HEK293 (cell line): ENCODE results near the gene GNAS-AS1.

Source experiments
- GLIS1 ChIP-seq: fragments of 450-650 bp; formaldehyde crosslinking; IDR thresholded peaks from 2 replicates; pipeline ENCODE4 v1.5.1; 2016; ENCODE audit warnings: missing biosample characterization, missing genetic modification characterization
- SETDB1 ChIP-seq: IDR thresholded peaks from one replicate; pipeline ENCODE4 v1.6.1; 2017; ENCODE audit warnings: mild to moderate bottlenecking, low read length, moderate library complexity, mixed read lengths; ENCODE audit not compliant: insufficient read length
- TRIM28 ChIP-seq: IDR thresholded peaks from 2 replicates; pipeline ENCODE4 v1.6.1; 2011; ENCODE audit warnings: low read length, control low read depth, borderline replicate concordance
- YY1 ChIP-seq: fragments of 450-650 bp; formaldehyde crosslinking; IDR thresholded peaks from 2 replicates; pipeline ENCODE4 v1.5.1; 2018; ENCODE audit warnings: missing biosample characterization, missing genetic modification characterization
- ZNF146 ChIP-seq: fragments of 450-650 bp; formaldehyde crosslinking; IDR thresholded peaks from 2 replicates; pipeline ENCODE4 v1.5.1; 2016; ENCODE audit warnings: missing biosample characterization, missing genetic modification characterization
- ZNF175 ChIP-seq: fragments of 450-650 bp; formaldehyde crosslinking; IDR thresholded peaks from 2 replicates; pipeline ENCODE4 v1.5.1; 2016; ENCODE audit warnings: missing biosample characterization, missing genetic modification characterization
- ZNF19 ChIP-seq: fragments of 450-650 bp; formaldehyde crosslinking; IDR thresholded peaks from 2 replicates; pipeline ENCODE4; 2016; ENCODE audit warnings: missing biosample characterization, missing genetic modification characterization, low read depth
- ZNF433 ChIP-seq: fragments of 450-650 bp; formaldehyde crosslinking; IDR thresholded peaks from 2 replicates; pipeline ENCODE4 v1.5.1; 2016; ENCODE audit warnings: missing biosample characterization, missing genetic modification characterization, low read depth
- ZNF555 ChIP-seq: fragments of 450-650 bp; formaldehyde crosslinking; conservative IDR thresholded peaks from 2 replicates; pipeline ENCODE4 v1.5.1; 2017; ENCODE audit warnings: missing biosample characterization, mild to moderate bottlenecking, missing genetic modification characterization, inconsistent platforms
- TF ChIP-seq, protein P1 (sequence below): fragments of 450-650 bp; formaldehyde crosslinking; IDR thresholded peaks from 2 replicates; pipeline ENCODE4 v1.5.1; 2016; ENCODE audit warnings: missing biosample characterization, missing genetic modification characterization

DNA sequence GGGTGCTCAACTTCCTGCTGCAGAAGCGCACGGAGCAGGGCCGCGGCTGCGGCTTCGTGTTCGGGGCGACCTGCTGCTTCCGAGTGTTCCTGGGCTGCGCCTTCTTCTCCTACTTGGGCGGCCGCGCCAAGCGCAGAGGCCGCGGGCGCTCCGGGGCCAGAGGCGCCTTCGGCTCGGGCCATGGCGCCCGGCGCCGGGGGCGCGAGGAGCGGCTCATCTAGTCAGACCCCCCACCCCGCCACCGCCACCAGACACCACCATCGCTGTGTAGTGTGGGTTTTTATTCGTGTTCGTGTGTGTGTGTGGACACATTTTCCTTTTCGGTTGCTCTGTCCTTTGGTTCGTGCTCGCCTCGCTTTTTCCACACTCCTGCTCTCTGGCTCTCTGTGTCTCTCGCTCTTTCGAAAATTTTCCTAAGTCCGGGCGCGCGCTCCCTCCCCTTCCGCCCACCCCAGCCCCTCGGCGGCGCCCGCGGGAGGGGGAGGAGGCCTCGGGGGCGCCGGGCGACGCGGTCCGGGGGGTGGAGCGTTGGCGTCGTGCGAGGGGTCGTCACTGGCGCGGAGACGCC lies 39.9 kb upstream of the GNAS-AS1 start:
- TF ChIP-seq, protein P1, sequence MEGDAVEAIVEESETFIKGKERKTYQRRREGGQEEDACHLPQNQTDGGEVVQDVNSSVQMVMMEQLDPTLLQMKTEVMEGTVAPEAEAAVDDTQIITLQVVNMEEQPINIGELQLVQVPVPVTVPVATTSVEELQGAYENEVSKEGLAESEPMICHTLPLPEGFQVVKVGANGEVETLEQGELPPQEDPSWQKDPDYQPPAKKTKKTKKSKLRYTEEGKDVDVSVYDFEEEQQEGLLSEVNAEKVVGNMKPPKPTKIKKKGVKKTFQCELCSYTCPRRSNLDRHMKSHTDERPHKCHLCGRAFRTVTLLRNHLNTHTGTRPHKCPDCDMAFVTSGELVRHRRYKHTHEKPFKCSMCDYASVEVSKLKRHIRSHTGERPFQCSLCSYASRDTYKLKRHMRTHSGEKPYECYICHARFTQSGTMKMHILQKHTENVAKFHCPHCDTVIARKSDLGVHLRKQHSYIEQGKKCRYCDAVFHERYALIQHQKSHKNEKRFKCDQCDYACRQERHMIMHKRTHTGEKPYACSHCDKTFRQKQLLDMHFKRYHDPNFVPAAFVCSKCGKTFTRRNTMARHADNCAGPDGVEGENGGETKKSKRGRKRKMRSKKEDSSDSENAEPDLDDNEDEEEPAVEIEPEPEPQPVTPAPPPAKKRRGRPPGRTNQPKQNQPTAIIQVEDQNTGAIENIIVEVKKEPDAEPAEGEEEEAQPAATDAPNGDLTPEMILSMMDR (tag by site-specific recombination), result no peak
- TF ChIP-seq ZNF146 (tag by site-specific recombination), result no peak
- TF ChIP-seq GLIS1, result peak; percentile 43; the same call in 1 of the 2 replicates
- no peak for TF ChIP-seq ZNF555
- TF ChIP-seq YY1 (tag by site-specific recombination), result no peak
- TF ChIP-seq ZNF175 (tag by site-specific recombination), result no peak
- no peak for TF ChIP-seq SETDB1
- TF ChIP-seq ZNF433 (tag by site-specific recombination), result no peak
- TF ChIP-seq TRIM28, result no peak
- TF ChIP-seq ZNF19 (tag by site-specific recombination), result no peak
